ENCODE measurements around the gene CALCOCO2. TPM values are rescaled to one million over a fixed set of nuclear protein-coding genes. Genes with fewer than 3 reads are reported as not detected.
A peak's percentile ranks its signal among the peaks of the same experiment; 100 is the strongest.

Gene CALCOCO2
- total RNA-seq, 2 donors from 2014 or later, result 60.1 to 78.8 TPM

GRCh38 chr17:48907713-48908046, 76.8 kb downstream of the CALCOCO2 start:
- H3K4me3 ChIP-seq, result peak overlapping the region; percentile 80 to 97
- H3K27ac ChIP-seq, result peak overlapping the region; percentile 86 to 93
- WGBS, result 37% methylated on average over 2 of the region's 2 CpGs
- no peaks in the 10 kb centered on the region for H3K9me3 ChIP-seq
- DNase-seq (ENCODE audit: low spot score), result no peak
- TF ChIP-seq POLR2AphosphoS5 (IDR thresholded peaks at IDR 0.05), result no peak
- no peak for TF ChIP-seq CTCF (IDR thresholded peaks at IDR 0.05)
- no peak for TF ChIP-seq POLR2A (IDR thresholded peaks at IDR 0.05)
- peaks cover 18% of the 10 kb centered on the region for H3K4me1 ChIP-seq (replicated peaks)
- no peaks in the 10 kb centered on the region for H3K36me3 ChIP-seq
- intact Hi-C loops (cut with DNase I), result no loop called here
- H3K27me3 ChIP-seq (replicated peaks; ENCODE audit: insufficient read depth), result no peaks in the 10 kb centered on the region

- Histone ChIP-seq H3K9me3 (no peaks in the 10 kb centered on the region), H3K27ac (peak within 1 kb of the TSS; percentile 86 to 93), H3K4me1 (replicated peaks) (peaks cover 18% of the 10 kb centered on the region), H3K4me3 (peak within 1 kb of the TSS; percentile 80 to 97), H3K36me3 (no peaks in the 10 kb centered on the region), H3K27me3 (replicated peaks; ENCODE audit: insufficient read depth) (no peaks in the 10 kb centered on the region)
- DNase-seq (ENCODE audit: low spot score), result peak; percentile 91
- intact Hi-C loops (cut with DNase I), result no loop called here
- under 1% methylated on average over 70 of the region's 81 CpGs for WGBS
- TF ChIP-seq POLR2A (IDR thresholded peaks at IDR 0.05) (peak; percentile 92), CTCF (IDR thresholded peaks at IDR 0.05) (no peak), POLR2AphosphoS5 (IDR thresholded peaks at IDR 0.05) (peak; percentile 96)
Measured at GRCh38 chr17:48908047-48908843, 77.4 kb downstream of the CALCOCO2 start, which contains the start of gene UBE2Z. Gene UBE2Z, plus strand, starts transcription at chr17:48908407. Its CDS starts 97 bp downstream, at chr17:48908504.

- H3K4me1 ChIP-seq (replicated peaks), result peaks cover 18% of the 10 kb centered on the region
- no peak for TF ChIP-seq CTCF (IDR thresholded peaks at IDR 0.05)
- no peaks in the 10 kb centered on the region for H3K9me3 ChIP-seq
- H3K27me3 ChIP-seq (replicated peaks; ENCODE audit: insufficient read depth), result no peaks in the 10 kb centered on the region
- peak; percentile 65 for DNase-seq (ENCODE audit: low spot score)
- H3K27ac ChIP-seq, result peak overlapping the region; percentile 86 to 93
- no peaks in the 10 kb centered on the region for H3K36me3 ChIP-seq
- intact Hi-C loops (cut with DNase I), result no loop called here
- peak overlapping the region; percentile 80 to 97 for H3K4me3 ChIP-seq
- WGBS, result 1% methylated on average over 33 of the region's 36 CpGs
Measured at GRCh38 chr17:48908853-48909394, 78.1 kb downstream of the CALCOCO2 start.

GRCh38 chr17:48909783-48910182, 78.9 kb downstream of the CALCOCO2 start:
- no peaks in the 10 kb centered on the region for H3K36me3 ChIP-seq
- intact Hi-C loops (cut with DNase I), result no loop called here
- peak overlapping the region in 1 of 2 donors; percentile 97 for H3K4me3 ChIP-seq
- DNase-seq (ENCODE audit: low spot score), result no peak
- H3K27me3 ChIP-seq (replicated peaks; ENCODE audit: insufficient read depth), result no peaks in the 10 kb centered on the region
- 45% methylated on average over 4 of the region's 4 CpGs for WGBS
- no peaks in the 10 kb centered on the region for H3K9me3 ChIP-seq
- peaks cover 18% of the 10 kb centered on the region for H3K4me1 ChIP-seq (replicated peaks)
- no peak overlapping the region for H3K27ac ChIP-seq
- TF ChIP-seq POLR2AphosphoS5 (IDR thresholded peaks at IDR 0.05) (no peak), POLR2A (IDR thresholded peaks at IDR 0.05) (no peak), CTCF (IDR thresholded peaks at IDR 0.05) (no peak)

- Histone ChIP-seq H3K27me3 (replicated peaks; ENCODE audit: insufficient read depth) (no peaks in the 10 kb centered on the region), H3K4me3 (no peak overlapping the region), H3K4me1 (replicated peaks) (peaks cover 18% of the 10 kb centered on the region), H3K36me3 (no peaks in the 10 kb centered on the region), H3K9me3 (no peaks in the 10 kb centered on the region), H3K27ac (no peak overlapping the region)
- WGBS, result 22% methylated on average over 2 of the region's 2 CpGs
- DNase-seq (ENCODE audit: low spot score), result no peak
- TF ChIP-seq POLR2A (IDR thresholded peaks at IDR 0.05) (no peak), CTCF (IDR thresholded peaks at IDR 0.05) (no peak), POLR2AphosphoS5 (IDR thresholded peaks at IDR 0.05) (no peak)
- intact Hi-C loops (cut with DNase I), result no loop called here
Measured at GRCh38 chr17:48910370-48910769, 79.5 kb downstream of the CALCOCO2 start.

Measured in prostate gland (tissue), 2 donors.